ENCODE results near the gene ORC3.

GRCh38 chr6:87590990-87591389 lies 1.1 kb downstream of the ORC3 start:
- TF ChIP-seq CTCF (conservative IDR thresholded peaks at IDR 0.05; ENCODE audit: low read depth, low read length) = no peak
- TF ChIP-seq EZH2 (IDR thresholded peaks at IDR 0.05; ENCODE audit: low read length, unreplicated experiment) = no peak
- TF ChIP-seq EZH2phosphoT487 (IDR thresholded peaks at IDR 0.05; ENCODE audit: borderline replicate concordance, low read length) = no peak

Data from PC-3 (cell line).